ENCODE measurements around the gene SH2D3C. TPM values are rescaled to one million over a fixed set of nuclear protein-coding genes. Genes with fewer than 3 reads are reported as not detected.

Gene SH2D3C
- total and polyA plus RNA-seq, 2 of the 4 experiments (the other 2 are of a cell fraction): under 0.01 to 0.24 TPM

- H3K27me3 ChIP-seq (ENCODE audit: control insufficient read depth, insufficient read depth, low read length): no peaks in the 10 kb centered on the region
- H3K36me3 ChIP-seq (ENCODE audit: control insufficient read depth, insufficient read depth, low read length): no peaks in the 10 kb centered on the region
- in situ Hi-C loops (cut with MboI; ENCODE audit: low sequenced_read_pairs): no loop called here
- H3K56ac ChIP-seq (ENCODE audit: extremely low read depth, insufficient read depth, low read length): no peak overlapping the region
- no peak overlapping the region for H3K18ac ChIP-seq (ENCODE audit: low read depth, low read length)
- no peak overlapping the region for H3K4me2 ChIP-seq (ENCODE audit: low read depth, low read length)
- H2BK5ac ChIP-seq (ENCODE audit: low read depth, low read length, poor library complexity, severe bottlenecking): no peak overlapping the region
- dilution Hi-C loops (cut with HindIII; ENCODE audit: low sequenced_read_pairs, unreplicated experiment): no loop called here
- no TSS peak for BruUV-seq (replicated peaks)
- no peak overlapping the region for H4K91ac ChIP-seq (ENCODE audit: insufficient read depth, low read depth, low read length)
- H3K23ac ChIP-seq (ENCODE audit: low read depth, low read length): no peak overlapping the region
- no peak overlapping the region for H3K4me3 ChIP-seq (ENCODE audit: insufficient read depth, low read depth, low read length)
- H2AFZ ChIP-seq (replicated peaks; ENCODE audit: low read length, poor library complexity): no peak overlapping the region
- peaks cover 7% of the 10 kb centered on the region for H3K4me1 ChIP-seq (ENCODE audit: control insufficient read depth, insufficient read depth, low read length)
- peaks cover 7% of the 10 kb centered on the region for H4K20me1 ChIP-seq (ENCODE audit: insufficient read depth, low read length)
- no peak for TF ChIP-seq POLR2A (IDR thresholded peaks at IDR 0.05; ENCODE audit: low read depth, low read length)
- TF ChIP-seq SMC3 (IDR thresholded peaks at IDR 0.05; ENCODE audit: low read depth, low read length): no peak
- no peak for TF ChIP-seq CEBPB (IDR thresholded peaks at IDR 0.05; ENCODE audit: low read depth, low read length)
- TF ChIP-seq FOS (IDR thresholded peaks at IDR 0.05; ENCODE audit: low read depth, low read length): no peak
- no peak for TF ChIP-seq MAFK (IDR thresholded peaks at IDR 0.05; ENCODE audit: low read depth, low read length)
- TF ChIP-seq RFX5 (IDR thresholded peaks at IDR 0.05; ENCODE audit: low read depth, low read length): no peak
- TF ChIP-seq CHD1 (IDR thresholded peaks at IDR 0.05; ENCODE audit: low read depth, low read length): no peak
- TF ChIP-seq CTCF (conservative IDR thresholded peaks at IDR 0.05; ENCODE audit: low read depth, low read length): no peak
- no peak for TF ChIP-seq MAZ (IDR thresholded peaks at IDR 0.05; ENCODE audit: borderline replicate concordance, low read depth, low read length)
- TF ChIP-seq NFE2L2 (IDR thresholded peaks at IDR 0.05; ENCODE audit: low read depth, low read length): no peak
- TF ChIP-seq ELK1 (IDR thresholded peaks at IDR 0.05; ENCODE audit: borderline replicate concordance, low read depth, low read length): no peak
- TF ChIP-seq RCOR1 (IDR thresholded peaks at IDR 0.05; ENCODE audit: insufficient replicate concordance, low read length): no peak
- no peak for TF ChIP-seq RAD21 (IDR thresholded peaks at IDR 0.05; ENCODE audit: low read length)
- TF ChIP-seq USF2 (IDR thresholded peaks at IDR 0.05; ENCODE audit: low read depth, low read length): no peak
- no peak for TF ChIP-seq MXI1 (IDR thresholded peaks at IDR 0.05; ENCODE audit: borderline replicate concordance, low read depth, low read length)
- H2BK120ac ChIP-seq (ENCODE audit: low read depth, low read length): no peak overlapping the region
- no peaks in the 10 kb centered on the region; the same call in 1 of the 2 replicates for H3K9me1 ChIP-seq (ENCODE audit: insufficient read depth, low read length)
- no peak overlapping the region for H2BK15ac ChIP-seq (ENCODE audit: low read depth, low read length)
- no peak overlapping the region for H2AK9ac ChIP-seq (replicated peaks; ENCODE audit: low read depth, low read length, poor library complexity)
- no peak overlapping the region for H4K8ac ChIP-seq (ENCODE audit: low read depth in 2 of 2, low read length in 2 of 2)
- no peak overlapping the region for H2BK20ac ChIP-seq (ENCODE audit: low read depth, low read length)
- POLR2A ChIA-PET (ENCODE audit: unreplicated experiment): no interaction called here
- H3K14ac ChIP-seq (replicated peaks; ENCODE audit: low read depth, low read length): no peak overlapping the region
- H2AK5ac ChIP-seq (ENCODE audit: low read depth, low read length): no peak overlapping the region
- H3K79me1 ChIP-seq (ENCODE audit: low read depth in 1 of 2, low read length in 2 of 2): peaks cover 2 to 14% of the 10 kb centered on the region in 2 experiments; a peak in 3 of 4 replicates
- WGBS, 2 experiments (ENCODE audit: extremely low coverage in 2 of 2, insufficient read length in 1 of 2): no CpG with 5 or more reads among the region's 11 CpGs
- no peak overlapping the region for H3K9ac ChIP-seq (ENCODE audit: low read depth, low read length)
- DNase-seq: no peak
- intact Hi-C loops (cut with micrococcal nuclease): no loop called here
- H3K4ac ChIP-seq (ENCODE audit: low read depth, low read length): no peak overlapping the region
- H3K9me3 ChIP-seq (ENCODE audit: control insufficient read depth, insufficient read depth, low read length): no peaks in the 10 kb centered on the region
- ATAC-seq (ENCODE audit: low read depth): no peak
- CTCF ChIA-PET: no interaction called here
- H4K5ac ChIP-seq (ENCODE audit: low read depth, low read length): no peak overlapping the region
- no peak overlapping the region for H3K27ac ChIP-seq (ENCODE audit: insufficient read depth, low read length)
Observed at GRCh38 chr9:127712371-127712770, 66.1 kb downstream of the SH2D3C start.

Measured in IMR-90 (cell line).